Activated T-helper 9 cell treated with anti-CD3 and anti-CD28 coated beads, Interleukin-2, amount 50 U/mL, for 16 hours (primary cell): ENCODE measurements around the gene PBXIP1.
"Not testable (repeated sequence)": the region's sequence is repeated elsewhere in the genome, so short reads cannot be mapped to it uniquely, and the experiment has no call there.

Experiments
- DNase-seq: peaks from one replicate; pipeline ENCODE4 v3.0.0-alpha.2; 2020; ENCODE audit warnings: low read depth

PBXIP1 gene

GRCh38 chr1:154936555-154937084 is 19.3 kb downstream of the PBXIP1 start, which contains the start of gene PMVK:
TSS of gene PMVK (minus strand) at chr1:154936719. CDS start at chr1:154936685, 34 bp downstream.
- peak; percentile 90 for DNase-seq

- DNase-seq, result no peak
Observed at GRCh38 chr1:154935749-154936554, 19.9 kb downstream of the PBXIP1 start.

GRCh38 chr1:154934358-154934948 is 21.4 kb downstream of the PBXIP1 start:
- no peak for DNase-seq

GRCh38 chr1:154931940-154932487 is 23.9 kb downstream of the PBXIP1 start:
- DNase-seq, result no peak

- no peak for DNase-seq
Observed at GRCh38 chr1:154926201-154926600, 29.7 kb downstream of the PBXIP1 start.

- no peak for DNase-seq
Observed at GRCh38 chr1:154925335-154926170, 30.3 kb downstream of the PBXIP1 start.

- no peak for DNase-seq
Observed at GRCh38 chr1:154923695-154924094, 32.2 kb downstream of the PBXIP1 start.

- DNase-seq, result no peak
Observed at GRCh38 chr1:154913273-154913672, 42.6 kb downstream of the PBXIP1 start.

GRCh38 chr1:154912755-154913154 is 43.1 kb downstream of the PBXIP1 start:
- DNase-seq, result no peak

GRCh38 chr1:154911691-154912550 is 44.0 kb downstream of the PBXIP1 start:
- no peak for DNase-seq

GRCh38 chr1:154910851-154911250 is 45.0 kb downstream of the PBXIP1 start:
- no peak for DNase-seq

GRCh38 chr1:154908937-154909336 is 47.0 kb downstream of the PBXIP1 start:
- no peak for DNase-seq

GRCh38 chr1:154908129-154908528 is 47.8 kb downstream of the PBXIP1 start:
- not testable (repeated sequence) for DNase-seq

GRCh38 chr1:154906621-154907081 is 49.2 kb downstream of the PBXIP1 start:
- no peak for DNase-seq

GRCh38 chr1:154902938-154903566 is 52.8 kb downstream of the PBXIP1 start:
- no peak for DNase-seq

- no peak for DNase-seq
Observed at GRCh38 chr1:154901591-154901990, 54.3 kb downstream of the PBXIP1 start.

- no peak for DNase-seq
Observed at GRCh38 chr1:154899041-154899440, 56.9 kb downstream of the PBXIP1 start.

- DNase-seq, result no peak
Observed at GRCh38 chr1:154896771-154897286, 59.1 kb downstream of the PBXIP1 start.

GRCh38 chr1:154895798-154896197 is 60.1 kb downstream of the PBXIP1 start:
- no peak for DNase-seq
